ENCODE data around the gene GPR137. TPM values are rescaled to one million over a fixed set of nuclear protein-coding genes. Genes with fewer than 3 reads are reported as not detected.

Gene GPR137
- polyA plus RNA-seq, 2 of the 4 experiments (the other 2 are of a cell fraction), result 11.0 to 37.4 TPM

DNA sequence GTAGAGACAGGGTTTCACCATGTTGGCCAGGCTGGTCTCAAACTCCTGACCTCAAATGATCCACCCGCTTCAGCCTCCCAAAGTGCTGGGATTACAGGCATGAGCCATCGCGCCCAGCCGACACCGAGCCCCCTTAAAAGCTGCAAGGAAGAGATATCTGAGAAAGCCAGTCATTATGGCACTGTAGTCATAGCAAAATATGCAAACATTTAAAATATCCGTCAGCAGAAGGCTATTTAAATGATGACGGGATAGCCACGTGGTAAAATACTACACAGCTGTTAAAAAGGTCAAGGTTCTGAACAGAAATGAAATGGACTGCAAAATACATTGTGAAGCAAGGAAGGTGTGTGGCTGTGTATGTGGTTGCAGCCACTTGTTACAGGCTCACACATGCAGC is 47.9 kb downstream of the GPR137 start:
- ATAC-seq (no peak), DNase-seq (ENCODE audit: low read depth in 1 of 2, low spot score in 1 of 2) (no peak), FAIRE-seq (no peak)
- TF ChIP-seq MAZ (IDR thresholded peaks at IDR 0.05; ENCODE audit: borderline replicate concordance, low read depth, low read length) (no peak), MAX (IDR thresholded peaks at IDR 0.05) (no peak), MYC (IDR thresholded peaks at IDR 0.05; ENCODE audit: borderline replicate concordance, low read length) (no peak), JUN (IDR thresholded peaks at IDR 0.05) (no peak), FOSL2 (IDR thresholded peaks at IDR 0.05) (no peak), FOSL2 (CRISPR knock-in tag; IDR thresholded peaks at IDR 0.05) (no peak), HDAC2 (IDR thresholded peaks at IDR 0.05) (no peak), NR3C1 (IDR thresholded peaks at IDR 0.05) (no peak), NPAS2 (CRISPR knock-in tag; IDR thresholded peaks at IDR 0.05; ENCODE audit: borderline replicate concordance) (no peak), TP53 (CRISPR knock-in tag; IDR thresholded peaks at IDR 0.05) (no peak), CEBPB (IDR thresholded peaks at IDR 0.05) (no peak)
- TF ChIP-seq, protein P1, sequence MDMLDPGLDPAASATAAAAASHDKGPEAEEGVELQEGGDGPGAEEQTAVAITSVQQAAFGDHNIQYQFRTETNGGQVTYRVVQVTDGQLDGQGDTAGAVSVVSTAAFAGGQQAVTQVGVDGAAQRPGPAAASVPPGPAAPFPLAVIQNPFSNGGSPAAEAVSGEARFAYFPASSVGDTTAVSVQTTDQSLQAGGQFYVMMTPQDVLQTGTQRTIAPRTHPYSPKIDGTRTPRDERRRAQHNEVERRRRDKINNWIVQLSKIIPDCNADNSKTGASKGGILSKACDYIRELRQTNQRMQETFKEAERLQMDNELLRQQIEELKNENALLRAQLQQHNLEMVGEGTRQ (IDR thresholded peaks at IDR 0.05), result no peak
- TF ChIP-seq, protein P2, sequence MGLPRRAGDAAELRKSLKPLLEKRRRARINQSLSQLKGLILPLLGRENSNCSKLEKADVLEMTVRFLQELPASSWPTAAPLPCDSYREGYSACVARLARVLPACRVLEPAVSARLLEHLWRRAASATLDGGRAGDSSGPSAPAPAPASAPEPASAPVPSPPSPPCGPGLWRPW (IDR thresholded peaks at IDR 0.05), result no peak
- TF ChIP-seq, protein P3, sequence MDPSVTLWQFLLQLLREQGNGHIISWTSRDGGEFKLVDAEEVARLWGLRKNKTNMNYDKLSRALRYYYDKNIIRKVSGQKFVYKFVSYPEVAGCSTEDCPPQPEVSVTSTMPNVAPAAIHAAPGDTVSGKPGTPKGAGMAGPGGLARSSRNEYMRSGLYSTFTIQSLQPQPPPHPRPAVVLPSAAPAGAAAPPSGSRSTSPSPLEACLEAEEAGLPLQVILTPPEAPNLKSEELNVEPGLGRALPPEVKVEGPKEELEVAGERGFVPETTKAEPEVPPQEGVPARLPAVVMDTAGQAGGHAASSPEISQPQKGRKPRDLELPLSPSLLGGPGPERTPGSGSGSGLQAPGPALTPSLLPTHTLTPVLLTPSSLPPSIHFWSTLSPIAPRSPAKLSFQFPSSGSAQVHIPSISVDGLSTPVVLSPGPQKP (IDR thresholded peaks at IDR 0.05; ENCODE audit: low read depth, low read length), result no peak
- POLR2A ChIA-PET, result interaction anchor here (2.8 kb wide), 1 partner anchor 16 kb away, joined by 45 read pairs; the partner anchor contains the start of genes PRDX5 and TRMT112
- 96% methylated on average over 8 of the region's 8 CpGs for WGBS (ENCODE audit: missing lambda C conversion rate)
- no peak overlapping the region for H3K4me2 ChIP-seq
- no peak overlapping the region for H3K4me3 ChIP-seq
- peak overlapping the region in 1 of 2 experiments; percentile 91; a peak in 2 of 6 replicates for H3K27ac ChIP-seq
- no peaks in the 10 kb centered on the region for H3K9me3 ChIP-seq
- peaks cover 36% of the 10 kb centered on the region for H3K4me1 ChIP-seq
- CTCF ChIA-PET, result interaction anchor here (2.2 to 33.9 kb wide), 4 partner anchors 11 to 37 kb away, joined by 5 to 996 read pairs (median 177); partner anchors contain the start of genes CATSPERZ, CCDC88B, ESRRA and PRDX5

- ATAC-seq, result peak; percentile 87 to 94
- no peaks in the 10 kb centered on the region for H3K9me3 ChIP-seq
- TF ChIP-seq PBX3 (IDR thresholded peaks at IDR 0.05), result peak; percentile 88
- TF ChIP-seq TP53 (CRISPR knock-in tag; IDR thresholded peaks at IDR 0.05), result no peak
- no peak for TF ChIP-seq HDAC2 (IDR thresholded peaks at IDR 0.05)
- TF ChIP-seq CBX8 (IDR thresholded peaks at IDR 0.05), result no peak
- TF ChIP-seq EHF (CRISPR knock-in tag; IDR thresholded peaks at IDR 0.05), result no peak
- no peak for TF ChIP-seq CTCF (IDR thresholded peaks at IDR 0.05)
- TF ChIP-seq JUNB (IDR thresholded peaks at IDR 0.05), result peak; percentile 88
- TF ChIP-seq KDM1A (IDR thresholded peaks at IDR 0.05; ENCODE audit: low read depth), result peak; percentile 80; the same call in 1 of the 2 replicates
- no peak for TF ChIP-seq PHF8 (IDR thresholded peaks at IDR 0.05; ENCODE audit: borderline replicate concordance, low read depth)
- TF ChIP-seq CHD4 (IDR thresholded peaks at IDR 0.05; ENCODE audit: borderline replicate concordance), result no peak
- no peak for TF ChIP-seq CBX2 (IDR thresholded peaks at IDR 0.05; ENCODE audit: borderline replicate concordance, low read depth)
- TF ChIP-seq SREBF2 (IDR thresholded peaks at IDR 0.05), result no peak
- 0 out of 2 replicates have a peak, but pooled peaks have one; percentile 54 for TF ChIP-seq HOXB5 (CRISPR knock-in tag; IDR thresholded peaks at IDR 0.05)
- peak; percentile 92 to 98 for TF ChIP-seq CEBPB (IDR thresholded peaks at IDR 0.05)
- TF ChIP-seq POLR2A (IDR thresholded peaks at IDR 0.05; ENCODE audit: low read length), result no peak
- 0 out of 2 replicates have a peak, but pooled peaks have one; percentile 31 for TF ChIP-seq BHLHE40 (IDR thresholded peaks at IDR 0.05; ENCODE audit: low read depth, low read length)
- TF ChIP-seq JUN (IDR thresholded peaks at IDR 0.05), result peak; percentile 44 to 65; a peak in 2 of 5 replicates
- TF ChIP-seq MAZ (IDR thresholded peaks at IDR 0.05; ENCODE audit: borderline replicate concordance, low read depth, low read length), result 0 out of 2 replicates have a peak, but pooled peaks have one; percentile 53
- TF ChIP-seq MAFK (IDR thresholded peaks at IDR 0.05; ENCODE audit: partially characterized antibody), result peak; percentile 44
- peak; percentile 75; the same call in 1 of the 2 replicates for TF ChIP-seq GATA3 (IDR thresholded peaks at IDR 0.05; ENCODE audit: borderline replicate concordance)
- TF ChIP-seq CHD2 (IDR thresholded peaks at IDR 0.05; ENCODE audit: low read length, partially characterized antibody), result peak; percentile 21
- TF ChIP-seq ESRRA (IDR thresholded peaks at IDR 0.05; ENCODE audit: borderline replicate concordance, low read length), result no peak
- TF ChIP-seq MAX (IDR thresholded peaks at IDR 0.05), result 0 out of 2 replicates have a peak, but pooled peaks have one; percentile 53
These were observed 49.4 kb downstream of the GPR137 start for GRCh38 chr11:64334764-64335735.

More at GRCh38 chr11:64334764-64335735, 49.4 kb downstream of the GPR137 start:
- Histone ChIP-seq H3K27ac (peak overlapping the region; percentile 51 to 91), H3K4me3 (no peak overlapping the region), H3K4me2 (peak overlapping the region; percentile 70), H3K4me1 (peaks cover 36% of the 10 kb centered on the region)
- FAIRE-seq (no peak), DNase-seq (ENCODE audit: low read depth in 1 of 2, low spot score in 1 of 2) (peak; percentile 96 to 97)
- CTCF ChIA-PET, result interaction anchor here (1.0 to 33.9 kb wide), 6 partner anchors 9 to 25 kb away, joined by 3 to 996 read pairs (median 6); partner anchors contain the start of genes CATSPERZ, ESRRA, PRDX5 and TRMT112
- POLR2A ChIA-PET, result interaction anchor here (0.8 to 1.8 kb wide), 3 partner anchors 18 to 31 kb away, joined by 3 to 19 read pairs (median 4); partner anchors contain the start of genes PRDX5 and TRMT112
- 8% methylated on average over 13 of the region's 13 CpGs for WGBS (ENCODE audit: missing lambda C conversion rate)

All from A549 (cell line).